SH-SY5Y (cell line): ENCODE data around the gene KHDC3L.

Source experiments
- GATA2 ChIP-seq: IDR thresholded peaks from 2 replicates; pipeline ENCODE4 v1.6.1; 2011; ENCODE audit warnings: mild to moderate bottlenecking, low read depth, low read length
- GATA3 ChIP-seq: IDR thresholded peaks from 2 replicates; pipeline ENCODE4 v1.6.1; 2011; ENCODE audit warnings: low read depth, mild to moderate bottlenecking, low read length, moderate library complexity

GRCh38 chr6:73375216-73375615 lies 12.8 kb downstream of the KHDC3L start:
- no peak for TF ChIP-seq GATA3
- no peak for TF ChIP-seq GATA2
